Activated CD4-positive, alpha-beta T cell treated with anti-CD3 and anti-CD28 coated beads for 24 hours (primary cell): Measurements from ENCODE around the gene ZNF230.

Experiments used
- DNase-seq, 2 donors: peaks; one replicate each; pipeline ENCODE4 v3.0.0-alpha.2; 2020; ENCODE audit warnings: low read depth in 2 of 2

Gene ZNF230

DNA sequence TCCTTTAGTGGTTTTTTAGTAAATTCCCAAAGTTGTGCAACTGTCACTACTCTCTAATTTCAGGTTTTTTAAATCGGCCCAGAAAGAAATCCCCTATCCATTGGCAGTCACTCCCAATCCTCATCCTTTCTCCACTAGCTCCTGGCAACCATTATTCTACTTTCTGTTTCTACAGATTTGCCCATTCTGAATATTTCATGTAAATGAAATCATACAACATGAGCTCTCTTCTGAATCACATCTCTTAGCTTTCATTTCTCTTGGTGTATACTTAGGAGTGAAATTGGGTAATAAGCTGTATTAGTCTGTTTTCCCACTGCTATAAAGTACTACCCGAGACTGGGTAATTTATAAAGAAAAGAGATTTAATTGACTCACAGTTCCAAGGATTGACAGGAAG, 39.4 kb downstream of the ZNF230 start:
- DNase-seq = no peak

- DNase-seq = no peak
Measured at GRCh38 chr19:44050740-44051649, 48.2 kb downstream of the ZNF230 start.

GRCh38 chr19:44051650-44052402, 49.1 kb downstream of the ZNF230 start, which contains the start of gene ZNF223:
ZNF223 (plus strand) TSS chr19:44052036; CDS start chr19:44055177, 3,141 bp downstream.
- DNase-seq = peak; percentile 52 to 57

DNA sequence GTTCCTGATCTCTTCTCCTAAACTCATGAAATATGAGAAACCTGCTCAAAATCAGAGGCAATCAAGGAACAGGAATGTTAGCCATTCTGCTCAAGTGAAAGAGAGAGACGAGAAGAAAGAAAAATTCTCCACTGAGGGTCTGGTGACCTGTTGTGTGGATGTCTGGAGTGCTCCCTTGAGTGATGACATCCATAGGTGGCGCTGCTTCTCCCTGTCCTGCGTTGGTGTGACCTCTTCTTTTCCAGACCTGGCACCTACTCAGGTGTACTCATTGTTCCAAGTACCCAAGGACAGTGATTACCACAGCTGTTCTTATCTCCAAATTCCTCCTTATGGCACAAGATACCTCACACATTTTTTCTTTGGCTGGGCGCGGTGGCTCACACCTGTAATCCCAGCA, 53.1 kb downstream of the ZNF230 start:
- no peak for DNase-seq

- DNase-seq = no peak
Measured at GRCh38 chr19:44059229-44059628, 56.5 kb downstream of the ZNF230 start.

- no peak for DNase-seq
Measured at GRCh38 chr19:44061038-44061437, 58.3 kb downstream of the ZNF230 start.
